ENCODE data around the gene C1QTNF2.
"Not testable (repeated sequence)": the region's sequence is repeated elsewhere in the genome, so short reads cannot be mapped to it uniquely, and the experiment has no call there.

The C1QTNF2 gene

DNA sequence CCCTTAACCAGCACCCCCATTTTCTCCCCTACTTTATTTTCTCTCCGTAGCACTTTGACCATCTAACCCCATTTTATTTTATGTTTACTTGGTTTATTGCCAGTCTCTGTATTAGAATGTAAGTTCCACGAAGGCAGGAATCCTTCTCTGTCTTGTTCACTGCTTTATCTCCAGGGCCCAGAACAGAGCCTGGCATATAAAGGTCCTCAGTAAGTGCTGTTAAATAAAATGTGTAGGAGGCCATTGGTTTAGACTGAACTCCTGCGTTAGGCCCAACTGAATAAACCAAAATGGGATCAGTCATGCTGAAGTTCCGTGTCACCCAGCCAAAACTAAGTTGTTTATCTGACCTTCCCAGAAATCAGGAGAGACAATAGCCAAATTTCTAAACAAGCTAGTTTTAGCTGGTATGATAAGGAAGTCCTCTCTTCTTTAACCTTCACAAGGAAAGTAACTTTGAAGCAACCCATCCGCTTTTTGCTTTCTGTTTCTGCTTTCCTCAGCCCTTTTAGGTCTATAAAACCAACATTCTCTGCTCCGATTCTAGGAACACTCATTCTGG is 29.0 kb downstream of the C1QTNF2 start:
- no peak for DNase-seq

DNA sequence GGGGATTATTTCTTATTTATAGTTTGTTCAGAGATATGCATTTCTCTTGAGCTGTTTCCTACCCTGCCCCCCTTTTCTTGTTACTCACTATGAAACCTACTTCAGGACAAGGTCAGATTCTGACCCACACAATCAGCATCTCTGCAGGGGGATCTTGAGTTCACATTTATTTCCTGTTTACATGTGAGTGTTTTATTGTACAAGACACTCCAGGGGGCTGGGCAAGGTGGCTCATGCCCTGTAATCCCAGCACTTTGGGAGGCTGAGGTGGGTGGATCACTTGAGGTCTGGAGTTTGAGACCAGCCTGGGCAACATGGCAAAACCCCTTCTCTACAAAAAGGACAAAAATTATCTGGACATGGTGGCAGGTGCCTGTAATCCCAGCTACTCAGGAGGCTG is 29.9 kb downstream of the C1QTNF2 start:
- not testable (repeated sequence) for DNase-seq

DNA sequence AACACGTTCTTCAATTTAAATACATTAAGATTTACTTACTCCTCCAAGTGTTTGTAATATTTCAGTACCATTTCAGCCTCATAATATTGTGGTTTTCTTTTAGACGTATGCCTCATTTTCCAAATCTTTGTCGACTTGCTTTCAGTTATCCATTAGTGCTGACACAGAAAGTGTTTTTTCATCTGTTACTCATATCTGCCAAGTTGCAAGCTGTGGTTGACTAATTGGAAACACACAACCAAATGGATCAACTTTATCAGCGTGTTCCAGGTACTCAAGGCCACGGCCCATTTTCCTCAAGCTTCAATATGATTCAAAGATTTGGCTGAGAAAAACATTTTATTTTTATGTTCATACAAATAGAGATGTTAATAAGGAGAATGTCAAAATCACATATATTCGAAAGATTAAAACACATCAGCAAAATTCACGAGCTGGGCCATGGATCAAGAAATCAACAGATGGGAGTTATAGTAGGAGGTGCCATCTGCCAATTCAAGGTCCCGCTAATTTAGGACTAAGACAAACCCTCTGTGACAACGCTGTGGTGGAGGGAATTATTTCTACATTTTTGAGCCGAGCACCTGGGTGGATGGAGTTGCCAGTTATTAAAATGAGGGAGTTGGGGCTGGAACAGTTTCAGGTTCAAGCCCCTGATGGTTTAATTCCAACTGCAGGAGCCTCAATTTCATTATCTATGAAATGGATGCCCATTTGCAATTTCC is 30.9 kb downstream of the C1QTNF2 start:
- DNase-seq, result no peak

DNA sequence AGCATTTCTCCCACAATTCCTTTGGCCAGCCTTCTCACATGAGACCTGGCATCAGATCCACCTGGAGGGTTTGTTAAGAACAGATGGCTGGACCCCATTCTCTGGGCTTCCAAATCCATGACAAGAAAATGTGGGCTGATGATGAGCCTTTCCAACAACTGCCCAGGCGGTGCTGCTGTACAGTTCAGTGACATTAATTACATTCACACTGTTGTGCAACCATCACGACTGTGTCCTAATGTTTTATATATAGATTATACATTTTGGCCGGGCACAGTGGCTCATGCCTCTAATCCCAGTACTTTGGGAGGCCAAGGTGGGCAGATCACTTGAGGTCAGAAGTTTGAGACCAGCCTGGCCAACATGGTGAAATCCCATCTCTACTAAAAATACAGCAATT is 35.7 kb downstream of the C1QTNF2 start:
- DNase-seq, result not testable (repeated sequence)

DNA sequence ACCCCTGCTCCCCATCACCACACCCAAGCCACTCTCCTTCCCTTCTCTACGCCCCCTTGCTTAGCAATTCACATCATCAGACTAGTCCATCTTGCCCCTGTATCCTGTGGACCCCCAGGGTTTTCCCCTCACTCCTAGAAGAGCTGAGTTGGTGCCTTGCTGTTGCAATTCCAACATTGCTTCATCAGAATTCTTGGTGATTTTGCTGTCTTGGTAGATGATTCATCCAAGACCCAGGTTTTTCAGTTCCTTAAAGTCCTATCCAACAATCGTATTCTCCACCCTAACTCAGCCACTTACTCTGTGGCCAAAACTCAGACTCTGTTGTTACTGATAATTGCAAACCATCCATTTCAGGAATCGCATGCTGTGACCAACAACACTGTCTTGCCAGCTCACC is 36.7 kb downstream of the C1QTNF2 start:
- DNase-seq, result no peak

DNA sequence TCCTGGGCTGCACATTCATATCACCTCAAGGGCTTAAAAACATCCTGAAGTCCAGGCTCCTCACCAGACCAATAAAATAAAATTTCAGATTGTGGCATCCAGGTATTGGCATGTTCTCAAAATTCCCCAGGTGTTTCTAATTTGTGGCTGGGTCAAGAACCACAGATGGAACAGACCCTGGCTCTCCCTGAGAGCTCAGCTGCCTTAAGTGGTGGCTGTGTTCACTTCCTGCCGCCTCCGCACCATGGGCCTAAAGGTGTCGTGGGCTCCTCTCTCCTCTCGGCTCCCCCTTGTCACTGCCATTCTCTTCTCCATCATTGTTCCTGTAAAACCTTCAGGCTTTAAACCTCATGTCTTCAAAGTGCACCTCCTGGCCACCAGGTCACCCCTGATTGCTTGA is 40.2 kb downstream of the C1QTNF2 start:
- DNase-seq, result no peak

DNA sequence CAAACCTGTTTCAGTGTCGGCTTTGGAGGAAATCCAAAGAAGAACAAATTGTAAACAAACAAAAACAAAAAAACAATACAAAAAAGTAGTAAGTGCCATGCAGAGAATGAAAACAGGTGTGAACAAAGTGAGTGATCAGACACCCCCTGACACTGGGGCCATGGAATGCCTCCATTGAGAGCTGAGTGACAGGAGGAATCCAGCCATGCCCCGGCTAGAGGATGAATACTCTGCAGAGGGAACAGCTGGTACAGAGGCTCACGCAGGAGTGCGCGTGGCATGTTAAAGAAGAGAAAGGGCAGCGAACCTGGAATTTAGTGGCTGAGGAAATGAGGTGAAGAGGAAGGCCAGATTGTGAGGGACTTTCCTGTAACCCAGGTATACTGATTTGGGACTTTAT is 42.6 kb downstream of the C1QTNF2 start:
- no peak for DNase-seq

DNA sequence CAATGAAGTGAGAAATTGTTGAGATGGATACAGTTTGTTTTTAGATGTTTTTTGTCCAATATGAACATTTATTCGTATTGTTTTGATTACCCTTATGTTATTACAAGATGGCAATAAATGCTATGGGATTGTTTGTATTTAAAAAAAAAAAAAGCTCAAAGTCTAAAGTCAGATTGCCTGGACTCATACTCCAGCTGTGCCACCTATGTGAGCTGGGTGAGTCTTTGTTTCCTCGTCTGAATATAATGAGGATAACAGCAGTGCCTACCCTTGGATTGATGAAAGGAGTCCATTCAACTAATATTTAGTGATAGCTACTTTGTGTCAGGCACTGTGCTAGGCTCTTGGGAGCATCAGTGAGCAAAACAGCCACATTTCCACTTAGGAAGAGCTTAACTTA is 43.4 kb downstream of the C1QTNF2 start:
- DNase-seq, result no peak

DNA sequence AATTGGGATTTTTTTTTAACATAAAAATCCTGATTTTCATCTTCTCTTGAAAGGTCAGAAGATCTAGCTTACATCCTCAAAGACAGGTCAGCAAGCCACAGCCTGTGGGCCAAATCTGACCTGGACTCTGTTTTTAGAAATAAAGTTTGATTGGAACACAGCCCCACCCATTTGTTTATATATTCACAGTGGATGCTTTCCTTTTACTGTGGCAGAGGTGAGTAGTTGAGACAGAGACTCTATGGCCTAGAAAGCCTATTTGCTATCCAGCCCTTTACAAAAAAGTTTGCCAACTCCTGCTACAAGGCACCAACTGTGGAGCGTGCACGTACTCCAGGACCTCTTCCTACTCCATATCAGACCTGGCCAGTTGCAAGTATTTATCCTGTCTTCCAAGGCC is 44.7 kb downstream of the C1QTNF2 start:
- no peak for DNase-seq

DNA sequence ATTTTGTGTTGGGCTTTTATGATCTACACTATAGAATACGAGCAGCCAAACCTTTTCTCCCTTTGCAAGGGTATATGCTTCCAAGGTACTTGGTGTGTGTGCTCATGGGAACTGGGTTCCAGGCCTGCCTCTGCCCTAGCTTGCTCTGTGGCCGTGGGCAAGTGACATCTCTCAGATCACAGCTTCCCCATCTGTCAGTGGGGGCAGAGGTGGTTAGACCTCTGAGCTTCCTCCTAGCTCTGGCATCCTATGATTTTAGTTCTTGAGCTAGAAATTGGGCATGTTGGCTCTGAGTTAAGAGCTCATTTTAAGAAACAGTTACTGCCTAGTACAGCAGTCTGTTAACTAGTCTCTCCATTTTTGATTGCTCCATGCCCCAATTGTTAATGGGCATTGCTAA is 45.5 kb downstream of the C1QTNF2 start:
- no peak for DNase-seq

DNA sequence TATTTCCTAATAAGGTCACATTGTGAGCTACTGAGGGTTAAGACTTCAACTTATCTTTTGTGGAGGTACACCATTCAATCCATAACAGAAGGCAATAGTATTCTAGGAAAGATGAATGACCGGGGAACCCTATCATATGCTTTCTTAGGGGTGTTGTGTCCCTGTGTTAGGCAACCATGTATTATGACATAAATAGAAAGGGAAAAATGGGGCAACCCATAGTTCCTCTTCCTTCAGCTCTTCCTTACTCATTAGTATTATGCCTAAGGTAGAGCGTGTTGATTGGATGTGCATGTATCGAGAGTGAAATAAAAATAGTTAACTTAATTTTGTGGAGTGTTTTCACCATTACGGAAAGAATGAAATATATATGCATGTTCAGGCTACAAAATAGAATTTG is 52.0 kb downstream of the C1QTNF2 start:
- no peak for DNase-seq

DNA sequence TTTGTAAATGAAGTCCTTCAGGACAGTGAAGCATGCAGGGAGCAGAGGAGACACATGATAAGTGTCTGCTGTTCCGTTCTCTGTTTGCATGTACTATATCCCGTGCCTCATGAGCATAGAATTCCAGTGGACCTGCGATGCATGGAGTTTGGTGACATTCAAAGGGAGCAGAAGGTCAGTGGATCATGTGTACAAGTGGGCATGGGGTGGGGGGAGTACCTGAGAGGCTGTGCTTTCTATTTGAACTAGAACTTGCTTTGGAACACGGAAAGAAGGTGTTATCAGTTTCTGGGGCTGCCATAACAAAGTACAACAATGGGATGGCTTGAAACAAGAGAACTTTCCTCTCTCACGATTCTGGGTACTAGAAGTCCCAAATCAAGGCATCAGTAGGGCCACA is 53.0 kb downstream of the C1QTNF2 start:
- DNase-seq, result no peak

DNA sequence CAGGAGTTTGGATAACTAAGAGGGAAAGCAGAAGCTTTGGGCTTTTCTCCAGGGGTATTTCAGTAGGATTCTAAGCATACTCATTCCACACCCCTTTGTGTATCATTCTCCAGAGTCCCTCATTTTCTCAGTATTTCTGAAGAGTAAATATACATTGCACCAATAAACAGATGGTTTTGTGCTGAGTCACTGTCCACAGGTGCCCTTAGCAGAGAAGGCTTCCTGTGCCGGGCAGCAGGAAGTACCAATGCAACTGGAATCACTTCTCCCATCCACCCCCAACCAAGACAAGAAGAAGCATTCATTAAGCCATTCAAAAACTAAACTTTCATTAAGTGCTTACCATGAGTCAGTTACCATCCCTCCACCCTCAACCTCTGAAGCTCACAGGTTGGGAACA is 54.5 kb downstream of the C1QTNF2 start:
- no peak for DNase-seq

DNA sequence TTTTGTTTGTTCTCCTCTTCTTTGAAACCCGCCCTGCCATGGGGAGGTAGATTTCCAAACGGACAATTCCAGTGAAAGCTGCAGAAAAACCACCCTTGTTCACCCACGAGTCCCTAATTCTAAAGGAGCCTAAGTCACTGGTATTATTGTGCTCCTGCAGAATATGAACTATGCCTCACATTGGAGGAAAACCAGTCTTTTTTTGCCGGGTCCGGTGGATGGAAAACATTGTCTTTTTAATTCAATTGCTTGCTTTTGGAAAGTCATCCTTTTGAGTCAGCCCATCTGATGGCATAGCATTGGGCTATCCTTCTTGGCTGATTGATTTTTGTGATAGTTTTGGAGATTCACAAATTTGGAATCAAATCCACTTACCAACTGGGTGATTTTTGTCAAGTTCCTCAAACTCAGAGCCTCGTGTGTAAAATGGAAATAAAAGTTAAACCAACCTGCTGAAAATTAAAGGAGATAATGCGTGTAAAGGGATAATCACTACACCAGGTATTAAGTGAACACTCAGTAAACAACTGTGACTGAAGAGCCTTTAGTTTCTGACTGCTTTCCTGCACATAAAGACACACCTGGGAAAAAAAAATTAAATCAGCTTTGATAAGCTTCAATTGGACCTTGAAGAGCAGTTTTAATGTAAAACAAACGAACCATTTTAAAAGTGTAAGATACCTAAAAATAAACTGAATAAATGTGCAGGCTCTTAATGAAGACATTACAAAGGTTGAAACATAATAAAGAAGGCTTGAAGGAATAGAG is 57.3 kb downstream of the C1QTNF2 start:
- no peak for DNase-seq

DNA sequence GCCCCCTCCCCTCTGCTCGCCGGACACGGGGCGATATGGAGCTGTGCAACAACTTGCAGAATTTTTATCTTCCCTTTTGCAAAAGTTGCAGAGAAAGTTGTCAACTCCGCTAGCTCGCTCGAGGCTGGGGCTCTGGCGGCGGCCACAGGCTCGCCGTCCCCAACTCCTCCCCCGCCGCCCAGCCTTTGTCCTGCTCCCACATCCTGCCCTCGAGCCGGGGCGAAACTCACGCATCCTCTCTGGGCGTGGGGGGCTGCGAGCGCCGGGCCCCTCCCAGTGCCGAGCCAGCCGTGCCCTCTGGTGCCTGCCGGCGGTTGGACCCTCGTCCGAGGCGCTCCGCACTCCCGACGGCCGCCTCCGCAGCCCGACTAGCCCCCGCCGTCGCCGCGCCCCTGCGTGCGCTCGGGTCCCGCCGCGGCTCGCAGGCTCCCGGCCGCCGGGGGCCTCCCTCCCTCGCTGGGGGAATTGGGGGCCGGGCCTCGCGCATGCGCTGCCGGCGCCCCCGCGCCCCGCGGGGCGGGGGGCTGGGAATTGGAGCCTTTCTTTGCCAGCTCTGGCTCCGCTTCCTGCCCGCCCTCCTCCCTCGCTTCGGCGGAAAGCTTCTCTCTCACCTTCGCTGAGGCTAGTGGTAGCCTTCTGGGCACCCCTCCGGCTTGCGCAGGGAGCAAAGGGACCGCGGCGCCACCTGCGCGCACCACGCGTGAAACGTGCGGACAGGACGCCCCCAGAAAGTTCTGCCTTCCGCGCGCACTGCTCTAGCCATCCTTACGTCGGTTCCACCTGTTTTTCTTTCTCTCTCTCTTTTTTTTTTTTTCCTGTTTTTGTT is 58.1 kb downstream of the C1QTNF2 start, which contains the start of gene CCNJL:
CCNJL (minus strand) TSS at position 431 of the 826 bp plus-strand sequence. CDS start 641 bp downstream, outside the sequence.
- DNase-seq, result peak; percentile 69

DNA sequence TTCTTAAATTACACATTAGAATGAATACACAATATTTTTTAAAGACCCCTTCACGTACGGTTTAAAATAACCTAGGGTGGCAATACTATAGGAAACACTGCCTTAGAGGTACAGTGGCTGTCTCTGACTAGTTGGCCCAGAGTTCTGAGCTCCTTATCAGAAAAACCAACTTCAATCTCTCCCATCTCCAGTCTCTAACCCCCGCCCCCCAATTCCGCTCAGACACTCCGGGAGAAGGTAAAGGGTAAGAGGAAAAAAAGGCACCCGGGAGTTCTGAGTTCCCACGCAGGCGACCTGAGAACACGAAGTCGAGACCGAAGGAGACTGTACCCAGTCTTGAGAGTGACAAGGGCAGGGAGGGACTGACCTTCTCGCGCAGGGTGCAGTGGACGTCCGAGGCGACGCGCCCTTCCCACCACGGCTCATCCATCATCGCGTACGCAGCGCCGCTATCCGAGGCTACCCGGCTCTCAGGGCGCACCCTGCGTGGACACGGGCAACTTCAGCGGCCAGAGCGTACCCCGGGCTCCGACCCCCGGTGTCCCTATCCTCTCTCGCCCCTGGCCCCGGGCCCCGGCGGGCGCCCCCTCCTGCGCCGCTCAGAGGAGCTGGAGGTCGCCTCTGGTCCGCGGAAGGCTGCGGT is 58.8 kb downstream of the C1QTNF2 start:
- peak; percentile 26 for DNase-seq

DNA sequence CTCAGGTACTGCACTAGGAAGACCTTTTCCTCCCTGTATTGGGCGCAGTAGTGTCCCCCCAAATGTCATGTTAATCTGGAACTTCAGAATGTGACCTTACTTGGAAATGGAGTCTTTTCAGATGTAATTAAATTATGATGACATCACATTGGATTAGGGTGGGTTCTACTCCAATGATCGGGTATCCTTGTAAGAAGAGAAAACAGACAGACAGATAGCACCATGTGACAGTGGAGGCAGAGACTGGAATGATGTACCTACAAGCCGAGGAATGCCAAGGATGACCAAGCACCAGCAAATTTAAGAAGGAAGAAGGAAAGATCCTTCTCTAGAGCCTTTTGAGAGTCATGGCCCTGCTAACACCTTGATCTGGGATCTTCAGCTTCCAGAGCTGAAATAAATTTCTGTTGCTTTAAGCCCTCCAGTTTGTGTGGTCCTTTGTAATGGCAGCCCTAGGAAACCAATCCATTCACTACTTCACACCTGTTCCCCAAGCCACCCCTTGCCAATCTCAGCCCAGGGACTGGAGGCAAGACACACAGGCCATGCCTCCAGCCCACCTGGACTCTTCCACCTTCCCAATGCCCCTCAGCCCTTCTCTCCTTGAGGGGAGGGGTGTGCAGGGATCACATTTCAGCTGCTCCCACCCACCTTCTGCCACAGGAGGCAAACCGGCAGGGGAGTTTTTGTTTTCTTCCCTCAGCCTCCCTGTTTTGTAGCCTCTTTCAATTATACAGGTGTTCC is 59.7 kb downstream of the C1QTNF2 start:
- no peak for DNase-seq

DNA sequence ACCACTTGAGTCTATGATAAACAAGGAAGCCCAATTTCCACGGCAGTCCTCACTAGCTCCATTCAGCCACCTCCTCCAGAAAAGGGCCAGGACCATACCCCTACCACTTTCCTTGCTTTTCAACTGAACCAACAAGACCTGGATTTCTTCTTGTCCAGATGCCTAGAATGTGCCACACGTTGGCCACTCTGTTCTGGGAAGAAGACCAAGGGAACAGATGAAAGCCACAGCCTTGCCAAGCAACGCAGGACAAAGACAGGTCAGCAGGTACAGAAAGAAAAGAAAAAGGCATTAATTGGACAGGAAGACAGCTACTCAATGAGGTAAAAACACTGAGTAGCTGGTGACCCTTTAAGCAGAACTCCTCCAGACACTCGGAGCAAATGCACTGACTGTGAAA is 60.3 kb downstream of the C1QTNF2 start:
- DNase-seq, result no peak

DNA sequence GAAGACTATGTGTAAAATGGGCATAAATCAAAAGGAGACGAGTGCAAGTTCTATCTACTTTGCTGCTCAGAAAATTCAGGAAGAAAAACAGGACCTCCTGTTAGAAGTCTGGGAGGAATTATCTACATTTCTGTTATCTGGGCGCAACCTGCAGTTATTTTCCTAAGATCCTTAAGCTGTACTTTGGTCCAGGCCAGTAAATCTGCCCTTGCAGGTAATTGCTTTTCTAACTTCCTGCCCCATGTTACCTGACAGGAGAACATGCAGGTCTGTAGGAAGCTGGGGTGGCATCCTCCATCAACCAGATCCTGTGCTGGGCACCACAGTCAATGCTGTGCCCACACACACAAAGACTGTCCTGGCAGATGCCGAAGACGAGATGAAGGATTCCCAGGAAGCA is 63.7 kb downstream of the C1QTNF2 start:
- DNase-seq, result no peak

DNA sequence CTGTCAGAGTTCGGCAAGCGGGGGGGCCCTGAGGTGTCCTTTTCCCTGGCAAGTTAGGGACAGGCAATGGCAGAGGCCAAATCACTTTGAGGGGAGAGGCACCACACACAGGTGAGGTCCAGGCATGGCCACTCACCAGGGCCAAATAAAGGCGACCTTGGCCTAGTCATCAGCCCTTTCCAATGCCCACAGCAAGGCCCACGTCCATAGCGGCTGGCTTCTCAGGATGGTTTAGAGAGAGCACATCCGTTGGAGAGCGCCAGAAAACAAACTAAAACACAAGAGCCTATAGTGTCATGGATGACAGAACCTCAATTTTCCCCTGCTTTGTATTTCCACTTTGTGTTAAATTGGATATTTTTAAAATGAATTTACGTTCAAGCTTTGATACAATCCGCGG is 65.1 kb downstream of the C1QTNF2 start:
- no peak for DNase-seq

DNA sequence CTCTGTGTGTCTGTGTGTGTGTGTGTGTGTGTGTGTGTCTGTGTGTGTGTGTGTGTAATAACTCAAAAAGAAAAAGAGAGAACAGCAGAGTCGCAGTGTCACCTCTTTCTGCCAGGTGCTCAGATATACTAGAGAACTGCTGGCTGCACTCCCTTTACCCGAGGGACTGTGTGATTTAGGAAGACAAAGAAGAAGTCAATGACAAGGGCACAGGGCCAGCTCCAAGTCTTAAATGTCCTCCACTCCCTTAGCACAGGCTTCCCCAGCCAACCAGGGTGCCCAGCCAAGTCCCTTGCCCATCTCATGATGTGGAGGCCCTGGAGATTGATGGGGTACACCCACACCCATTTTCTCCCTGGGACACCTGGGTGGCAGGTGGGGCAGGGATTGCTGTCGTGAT is 66.7 kb downstream of the C1QTNF2 start:
- DNase-seq, result no peak

DNA sequence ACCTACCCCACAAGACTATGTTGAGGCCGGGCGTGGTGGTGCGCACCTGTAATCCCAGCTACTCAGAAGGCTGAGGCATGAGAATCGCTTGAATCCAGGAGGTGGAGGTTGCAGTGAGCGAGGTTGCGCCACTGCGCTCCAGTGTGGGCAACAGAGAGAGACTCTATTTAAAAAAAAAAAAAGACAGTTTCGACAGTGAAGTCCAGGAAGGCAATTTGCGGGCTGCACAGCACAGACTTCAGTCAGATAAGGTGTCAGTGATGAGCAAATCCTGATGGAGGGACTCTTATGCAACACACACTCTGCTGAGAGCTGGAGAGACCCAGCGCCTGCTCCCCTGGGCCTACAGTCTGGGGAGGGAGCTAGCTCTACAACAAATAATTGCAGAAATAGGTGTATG is 72.2 kb downstream of the C1QTNF2 start:
- no peak for DNase-seq
